Measurements from ENCODE around the gene LIN28A.

GRCh38 chr1:26440259-26440658 lies 29.6 kb downstream of the LIN28A start:
- TF ChIP-seq POLR2AphosphoS5 (IDR thresholded peaks at IDR 0.05; ENCODE audit: low read depth) (no peak), ZNF462 (CRISPR knock-in tag; IDR thresholded peaks at IDR 0.05) (no peak), EZH2 (IDR thresholded peaks at IDR 0.05; ENCODE audit: low read depth, unreplicated experiment) (no peak), ZNF331 (CRISPR knock-in tag; IDR thresholded peaks at IDR 0.05; ENCODE audit: low read depth) (no peak), CREB1 (CRISPR knock-in tag; IDR thresholded peaks at IDR 0.05; ENCODE audit: low read depth) (no peak), JUNB (IDR thresholded peaks at IDR 0.05; ENCODE audit: unreplicated experiment) (no peak), NANOG (IDR thresholded peaks at IDR 0.05; ENCODE audit: borderline replicate concordance) (no peak), ZNF114 (CRISPR knock-in tag; IDR thresholded peaks at IDR 0.05) (no peak)
- TF ChIP-seq, protein P1, sequence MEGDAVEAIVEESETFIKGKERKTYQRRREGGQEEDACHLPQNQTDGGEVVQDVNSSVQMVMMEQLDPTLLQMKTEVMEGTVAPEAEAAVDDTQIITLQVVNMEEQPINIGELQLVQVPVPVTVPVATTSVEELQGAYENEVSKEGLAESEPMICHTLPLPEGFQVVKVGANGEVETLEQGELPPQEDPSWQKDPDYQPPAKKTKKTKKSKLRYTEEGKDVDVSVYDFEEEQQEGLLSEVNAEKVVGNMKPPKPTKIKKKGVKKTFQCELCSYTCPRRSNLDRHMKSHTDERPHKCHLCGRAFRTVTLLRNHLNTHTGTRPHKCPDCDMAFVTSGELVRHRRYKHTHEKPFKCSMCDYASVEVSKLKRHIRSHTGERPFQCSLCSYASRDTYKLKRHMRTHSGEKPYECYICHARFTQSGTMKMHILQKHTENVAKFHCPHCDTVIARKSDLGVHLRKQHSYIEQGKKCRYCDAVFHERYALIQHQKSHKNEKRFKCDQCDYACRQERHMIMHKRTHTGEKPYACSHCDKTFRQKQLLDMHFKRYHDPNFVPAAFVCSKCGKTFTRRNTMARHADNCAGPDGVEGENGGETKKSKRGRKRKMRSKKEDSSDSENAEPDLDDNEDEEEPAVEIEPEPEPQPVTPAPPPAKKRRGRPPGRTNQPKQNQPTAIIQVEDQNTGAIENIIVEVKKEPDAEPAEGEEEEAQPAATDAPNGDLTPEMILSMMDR (conservative IDR thresholded peaks at IDR 0.05; ENCODE audit: low read depth in 2 of 2): no peak
- TF ChIP-seq, protein P2, sequence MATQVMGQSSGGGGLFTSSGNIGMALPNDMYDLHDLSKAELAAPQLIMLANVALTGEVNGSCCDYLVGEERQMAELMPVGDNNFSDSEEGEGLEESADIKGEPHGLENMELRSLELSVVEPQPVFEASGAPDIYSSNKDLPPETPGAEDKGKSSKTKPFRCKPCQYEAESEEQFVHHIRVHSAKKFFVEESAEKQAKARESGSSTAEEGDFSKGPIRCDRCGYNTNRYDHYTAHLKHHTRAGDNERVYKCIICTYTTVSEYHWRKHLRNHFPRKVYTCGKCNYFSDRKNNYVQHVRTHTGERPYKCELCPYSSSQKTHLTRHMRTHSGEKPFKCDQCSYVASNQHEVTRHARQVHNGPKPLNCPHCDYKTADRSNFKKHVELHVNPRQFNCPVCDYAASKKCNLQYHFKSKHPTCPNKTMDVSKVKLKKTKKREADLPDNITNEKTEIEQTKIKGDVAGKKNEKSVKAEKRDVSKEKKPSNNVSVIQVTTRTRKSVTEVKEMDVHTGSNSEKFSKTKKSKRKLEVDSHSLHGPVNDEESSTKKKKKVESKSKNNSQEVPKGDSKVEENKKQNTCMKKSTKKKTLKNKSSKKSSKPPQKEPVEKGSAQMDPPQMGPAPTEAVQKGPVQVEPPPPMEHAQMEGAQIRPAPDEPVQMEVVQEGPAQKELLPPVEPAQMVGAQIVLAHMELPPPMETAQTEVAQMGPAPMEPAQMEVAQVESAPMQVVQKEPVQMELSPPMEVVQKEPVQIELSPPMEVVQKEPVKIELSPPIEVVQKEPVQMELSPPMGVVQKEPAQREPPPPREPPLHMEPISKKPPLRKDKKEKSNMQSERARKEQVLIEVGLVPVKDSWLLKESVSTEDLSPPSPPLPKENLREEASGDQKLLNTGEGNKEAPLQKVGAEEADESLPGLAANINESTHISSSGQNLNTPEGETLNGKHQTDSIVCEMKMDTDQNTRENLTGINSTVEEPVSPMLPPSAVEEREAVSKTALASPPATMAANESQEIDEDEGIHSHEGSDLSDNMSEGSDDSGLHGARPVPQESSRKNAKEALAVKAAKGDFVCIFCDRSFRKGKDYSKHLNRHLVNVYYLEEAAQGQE (IDR thresholded peaks at IDR 0.05; ENCODE audit: unreplicated experiment): no peak

Measured in GM23338 (cell line).